ENCODE data around the gene PITPNC1. TPM values are rescaled to one million over a fixed set of nuclear protein-coding genes. Genes with fewer than 3 reads are reported as not detected.

PITPNC1 gene
- polyA plus RNA-seq, 1 of the 3 experiments (the other 2 are of a cell fraction), result 18.4 TPM

DNA sequence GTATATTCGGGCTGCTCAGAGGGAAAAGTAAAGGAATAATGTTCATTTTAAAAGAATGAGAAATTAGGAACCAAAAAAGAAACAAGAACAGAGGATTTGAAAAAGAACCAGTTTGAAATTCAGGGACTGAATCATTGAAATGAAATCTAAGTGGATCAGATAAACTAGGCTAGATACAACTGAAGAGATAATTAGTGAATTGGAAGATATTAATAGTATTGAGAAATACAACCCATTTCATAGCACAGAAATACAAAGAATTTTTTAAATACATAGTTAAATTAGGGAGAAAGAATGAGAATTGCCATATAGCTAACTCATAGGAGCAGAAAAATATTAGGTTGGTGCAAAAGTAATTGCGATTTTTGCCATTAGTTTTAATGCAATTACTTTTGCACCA, 223.3 kb downstream of the PITPNC1 start:
- H3K27ac ChIP-seq (ENCODE audit: low read depth in 2 of 2, low read length in 1 of 2), result no peak overlapping the region
- ChIA-PET POLR2A (no interaction called here), CTCF (interaction anchor here (0.8 to 10.5 kb wide), 6 partner anchors 108 to 225 kb away, joined by 3 to 111 read pairs (median 56); partner anchors contain the start of gene PITPNC1)

GRCh38 chr17:67601897-67602296, 224.8 kb downstream of the PITPNC1 start:
- Histone ChIP-seq H3K4me2 (no peak overlapping the region), H3K9me3 (peaks cover 7% of the 10 kb centered on the region; the same call in 1 of the 2 replicates), H3K9ac (no peak overlapping the region), H3F3A (replicated peaks; ENCODE audit: insufficient read depth) (peaks cover 6% of the 10 kb centered on the region), H3K27ac (ENCODE audit: low read depth in 2 of 2, low read length in 1 of 2) (no peak overlapping the region), H2AFZ (ENCODE audit: low read depth) (no peak overlapping the region), H3K79me2 (ENCODE audit: insufficient read depth) (no peaks in the 10 kb centered on the region), H3K9me2 (no peaks in the 10 kb centered on the region), H3K27me3 (ENCODE audit: insufficient read depth) (no peaks in the 10 kb centered on the region), H3K4me3 (ENCODE audit: low read depth in 2 of 2, low read length in 1 of 2) (no peak overlapping the region), H3K4me1 (ENCODE audit: control insufficient read depth in 1 of 2, insufficient read depth in 2 of 2, low read depth in 1 of 2, low read length in 1 of 2) (peaks cover 13 to 24% of the 10 kb centered on the region in 2 experiments), H3K36me3 (replicated peaks in 1 of 2; ENCODE audit: control insufficient read depth in 1 of 2, insufficient read depth in 2 of 2, low read length in 1 of 2) (no peaks in the 10 kb centered on the region), H4K20me1 (ENCODE audit: insufficient read depth) (no peaks in the 10 kb centered on the region)
- ChIA-PET POLR2A (no interaction called here), CTCF (interaction anchor here (0.8 to 10.5 kb wide), 16 partner anchors 9 to 227 kb away, joined by 3 to 111 read pairs (median 5); partner anchors contain the start of gene PITPNC1)
- no peak for DNase-seq
- WGBS (ENCODE audit: low lambda C conversion rate), result 92% methylated on average over 4 of the region's 4 CpGs
- TF ChIP-seq EP300 (IDR thresholded peaks at IDR 0.05; ENCODE audit: borderline replicate concordance in 1 of 2, low read depth in 1 of 2, low read length in 1 of 2) (no peak), EZH2phosphoT487 (IDR thresholded peaks at IDR 0.05; ENCODE audit: borderline replicate concordance, low read depth) (no peak), SIN3A (IDR thresholded peaks at IDR 0.05; ENCODE audit: borderline replicate concordance, low read depth, low read length) (no peak), NFIC (IDR thresholded peaks at IDR 0.05; ENCODE audit: borderline replicate concordance) (no peak), PBX3 (IDR thresholded peaks at IDR 0.05) (no peak)
- TF ChIP-seq, protein P1, sequence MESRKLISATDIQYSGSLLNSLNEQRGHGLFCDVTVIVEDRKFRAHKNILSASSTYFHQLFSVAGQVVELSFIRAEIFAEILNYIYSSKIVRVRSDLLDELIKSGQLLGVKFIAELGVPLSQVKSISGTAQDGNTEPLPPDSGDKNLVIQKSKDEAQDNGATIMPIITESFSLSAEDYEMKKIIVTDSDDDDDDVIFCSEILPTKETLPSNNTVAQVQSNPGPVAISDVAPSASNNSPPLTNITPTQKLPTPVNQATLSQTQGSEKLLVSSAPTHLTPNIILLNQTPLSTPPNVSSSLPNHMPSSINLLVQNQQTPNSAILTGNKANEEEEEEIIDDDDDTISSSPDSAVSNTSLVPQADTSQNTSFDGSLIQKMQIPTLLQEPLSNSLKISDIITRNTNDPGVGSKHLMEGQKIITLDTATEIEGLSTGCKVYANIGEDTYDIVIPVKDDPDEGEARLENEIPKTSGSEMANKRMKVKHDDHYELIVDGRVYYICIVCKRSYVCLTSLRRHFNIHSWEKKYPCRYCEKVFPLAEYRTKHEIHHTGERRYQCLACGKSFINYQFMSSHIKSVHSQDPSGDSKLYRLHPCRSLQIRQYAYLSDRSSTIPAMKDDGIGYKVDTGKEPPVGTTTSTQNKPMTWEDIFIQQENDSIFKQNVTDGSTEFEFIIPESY (IDR thresholded peaks at IDR 0.05; ENCODE audit: borderline replicate concordance, low read depth), result no peak

More for the DNA sequence above, 223.3 kb downstream of the PITPNC1 start:
- TF ChIP-seq, protein P2, sequence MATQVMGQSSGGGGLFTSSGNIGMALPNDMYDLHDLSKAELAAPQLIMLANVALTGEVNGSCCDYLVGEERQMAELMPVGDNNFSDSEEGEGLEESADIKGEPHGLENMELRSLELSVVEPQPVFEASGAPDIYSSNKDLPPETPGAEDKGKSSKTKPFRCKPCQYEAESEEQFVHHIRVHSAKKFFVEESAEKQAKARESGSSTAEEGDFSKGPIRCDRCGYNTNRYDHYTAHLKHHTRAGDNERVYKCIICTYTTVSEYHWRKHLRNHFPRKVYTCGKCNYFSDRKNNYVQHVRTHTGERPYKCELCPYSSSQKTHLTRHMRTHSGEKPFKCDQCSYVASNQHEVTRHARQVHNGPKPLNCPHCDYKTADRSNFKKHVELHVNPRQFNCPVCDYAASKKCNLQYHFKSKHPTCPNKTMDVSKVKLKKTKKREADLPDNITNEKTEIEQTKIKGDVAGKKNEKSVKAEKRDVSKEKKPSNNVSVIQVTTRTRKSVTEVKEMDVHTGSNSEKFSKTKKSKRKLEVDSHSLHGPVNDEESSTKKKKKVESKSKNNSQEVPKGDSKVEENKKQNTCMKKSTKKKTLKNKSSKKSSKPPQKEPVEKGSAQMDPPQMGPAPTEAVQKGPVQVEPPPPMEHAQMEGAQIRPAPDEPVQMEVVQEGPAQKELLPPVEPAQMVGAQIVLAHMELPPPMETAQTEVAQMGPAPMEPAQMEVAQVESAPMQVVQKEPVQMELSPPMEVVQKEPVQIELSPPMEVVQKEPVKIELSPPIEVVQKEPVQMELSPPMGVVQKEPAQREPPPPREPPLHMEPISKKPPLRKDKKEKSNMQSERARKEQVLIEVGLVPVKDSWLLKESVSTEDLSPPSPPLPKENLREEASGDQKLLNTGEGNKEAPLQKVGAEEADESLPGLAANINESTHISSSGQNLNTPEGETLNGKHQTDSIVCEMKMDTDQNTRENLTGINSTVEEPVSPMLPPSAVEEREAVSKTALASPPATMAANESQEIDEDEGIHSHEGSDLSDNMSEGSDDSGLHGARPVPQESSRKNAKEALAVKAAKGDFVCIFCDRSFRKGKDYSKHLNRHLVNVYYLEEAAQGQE (IDR thresholded peaks at IDR 0.05; ENCODE audit: low read depth, low read length), result no peak
- no peak for TF ChIP-seq GABPA (IDR thresholded peaks at IDR 0.05; ENCODE audit: low read depth)
- no peak for TF ChIP-seq PBX3 (IDR thresholded peaks at IDR 0.05)
- TF ChIP-seq FOXJ3 (CRISPR knock-in tag; IDR thresholded peaks at IDR 0.05), result no peak
- TF ChIP-seq RAD21 (IDR thresholded peaks at IDR 0.05; ENCODE audit: low read length), result no peak
- TF ChIP-seq JUND (IDR thresholded peaks at IDR 0.05), result no peak
- TF ChIP-seq TEAD4 (IDR thresholded peaks at IDR 0.05; ENCODE audit: borderline replicate concordance, insufficient read depth), result no peak
- TF ChIP-seq POLR2AphosphoS5 (IDR thresholded peaks at IDR 0.05; ENCODE audit: low read depth, low read length), result no peak
- Histone ChIP-seq H3F3A (replicated peaks; ENCODE audit: insufficient read depth) (no peaks in the 10 kb centered on the region), H3K9me3 (peaks cover 7% of the 10 kb centered on the region; the same call in 1 of the 2 replicates), H3K4me2 (no peak overlapping the region), H3K9me2 (no peaks in the 10 kb centered on the region), H3K36me3 (replicated peaks in 1 of 2; ENCODE audit: control insufficient read depth in 1 of 2, insufficient read depth in 2 of 2, low read length in 1 of 2) (no peaks in the 10 kb centered on the region), H3K27me3 (ENCODE audit: insufficient read depth) (no peaks in the 10 kb centered on the region), H3K79me2 (ENCODE audit: insufficient read depth) (no peaks in the 10 kb centered on the region), H3K4me3 (ENCODE audit: low read depth in 2 of 2, low read length in 1 of 2) (no peak overlapping the region), H3K9ac (no peak overlapping the region), H3K4me1 (ENCODE audit: control insufficient read depth in 1 of 2, insufficient read depth in 2 of 2, low read depth in 1 of 2, low read length in 1 of 2) (peaks cover 0 to 11% of the 10 kb centered on the region in 2 experiments; a peak in 1 of 4 replicates), H2AFZ (ENCODE audit: low read depth) (no peak overlapping the region), H4K20me1 (ENCODE audit: insufficient read depth) (no peaks in the 10 kb centered on the region)
- WGBS (ENCODE audit: low lambda C conversion rate), result 91% methylated on average over 2 of the region's 2 CpGs
- DNase-seq, result no peak
